ENCODE measurements around the gene NATD1.
"Not testable (repeated sequence)": the region's sequence is repeated elsewhere in the genome, so short reads cannot be mapped to it uniquely, and the experiment has no call there.

NATD1 gene

GRCh38 chr17:21194226-21194625 lies 59.0 kb downstream of the NATD1 start:
- no peak for DNase-seq (ENCODE audit: low read depth in 2 of 2)

- DNase-seq (ENCODE audit: low read depth in 2 of 2) = no peak
These were observed 60.2 kb downstream of the NATD1 start for GRCh38 chr17:21193031-21193430.

- not testable (repeated sequence) for DNase-seq (ENCODE audit: low read depth in 2 of 2)
These were observed 60.8 kb downstream of the NATD1 start for GRCh38 chr17:21192414-21192813.

- DNase-seq (ENCODE audit: low read depth in 2 of 2) = no peak
These were observed 61.5 kb downstream of the NATD1 start for GRCh38 chr17:21191698-21192097.

- no peak for DNase-seq (ENCODE audit: low read depth in 2 of 2)
These were observed 63.1 kb downstream of the NATD1 start for GRCh38 chr17:21190078-21190477.

GRCh38 chr17:21189361-21189760 lies 63.8 kb downstream of the NATD1 start:
- DNase-seq (ENCODE audit: low read depth in 2 of 2) = no peak
